GM13977 (cell line): Measurements from ENCODE around the gene ANKRD34B.

Source experiments
- DNase-seq: peaks from one replicate; pipeline ENCODE4 v3.0.0; 2012; ENCODE audit warnings: low spot score
- CTCF ChIP-seq: IDR thresholded peaks from 2 replicates; pipeline ENCODE4 v1.5.1; 2012; ENCODE audit warnings: mild to moderate bottlenecking, control low read depth; ENCODE audit not compliant: insufficient read depth; ENCODE audit errors: extremely low read depth, missing control alignments
- in situ Hi-C: fragments of 300-500 bp; cut with MboI; formaldehyde crosslinking; loops from one replicate; pipeline ENCODE4 v1.12.0; 2022; ENCODE audit warnings: low sequenced_read_pairs, low pct_unique_long_range_greater_than_20kb, mixed read lengths, inconsistent platforms; ENCODE audit not compliant: unreplicated experiment

The ANKRD34B gene

GRCh38 chr5:80577707-80578106 lies 7.6 kb upstream of the ANKRD34B start:
- no peak for DNase-seq
- in situ Hi-C loops, result no loop called here
- no peak for TF ChIP-seq CTCF

- no peak for DNase-seq
- in situ Hi-C loops, result no loop called here
- no peak for TF ChIP-seq CTCF
Observed at GRCh38 chr5:80576383-80576782, 6.3 kb upstream of the ANKRD34B start.

GRCh38 chr5:80573062-80573461 lies 3.0 kb upstream of the ANKRD34B start:
- DNase-seq, result no peak
- in situ Hi-C loops, result no loop called here
- no peak for TF ChIP-seq CTCF

- DNase-seq, result peak; percentile 31
- no peak for TF ChIP-seq CTCF
- in situ Hi-C loops, result no loop called here
Observed at GRCh38 chr5:80569086-80569960, 757 bp downstream of the ANKRD34B start.

GRCh38 chr5:80568251-80568650 lies 1.8 kb downstream of the ANKRD34B start:
- in situ Hi-C loops, result no loop called here
- TF ChIP-seq CTCF, result no peak
- DNase-seq, result no peak

- in situ Hi-C loops, result no loop called here
- no peak for TF ChIP-seq CTCF
- DNase-seq, result no peak
Observed at GRCh38 chr5:80566711-80567259, 3.3 kb downstream of the ANKRD34B start.
